B cell (primary cell): Measurements from ENCODE around the gene TMEM255B. TPM values are rescaled to one million over a fixed set of nuclear protein-coding genes. Genes with fewer than 3 reads are reported as not detected.

Source experiments
- ATAC-seq: fragments of 200-7000 bp; cut with Tn5 transposase; one replicate; pipeline ENCODE4 v1.10.0; 2021; ENCODE audit warnings: low read depth, mild to moderate bottlenecking, moderate number of reproducible peaks, moderate library complexity
- CTCF ChIA-PET: fragments of 350-600 bp; sonication (Branson Sonifier 250); formaldehyde crosslinking; loops from one replicate; lab custom pipeline; 2021; ENCODE audit warnings: antibody characterized with exemption, inconsistent platforms; lab: Charles Lee
- POLR2A ChIA-PET: fragments of 350-600 bp; sonication (Branson Sonifier 250); formaldehyde crosslinking; loops from one replicate; lab custom pipeline; 2021; ENCODE audit warnings: antibody characterized with exemption; lab: Charles Lee
- DNase-seq: peaks from one replicate; pipeline ENCODE4 v3.0.0; 2013
- H2AFZ ChIP-seq: 2 replicates; pipeline ENCODE4 v1.6.1; 2012; ENCODE audit warnings: mild to moderate bottlenecking, low read depth, low read length; ENCODE audit not compliant: insufficient read depth, poor library complexity, severe bottlenecking
- H3K27ac ChIP-seq, 2 donors: 1 replicate in 1 of 2; 2 replicates in 1 of 2; pipeline ENCODE4 v1.5.1; 2012 to 2013; ENCODE audit warnings: low read length in 2 of 2, mild to moderate bottlenecking in 2 of 2, moderate library complexity in 1 of 2
- H3K27me3 ChIP-seq, 4 experiments: fragments of 200-600 bp in 1 of 4; sonication (generic) in 1 of 4; replicated peaks in 1 of 4; 1 replicate in 2 of 4; 2 replicates in 2 of 4; pipeline versions ENCODE4 v1.6.1 to v1.7.0; 2013 to 2016; ENCODE audit warnings: low read length in 3 of 4, mild to moderate bottlenecking in 2 of 4, mixed read lengths in 1 of 4, moderate library complexity in 1 of 4; ENCODE audit not compliant: insufficient read depth in 4 of 4, control insufficient read depth in 3 of 4; ENCODE audit errors: control extremely low read depth in 1 of 4
- H3K36me3 ChIP-seq, 2 experiments: replicated peaks in 1 of 2; 1 replicate in 1 of 2; 2 replicates in 1 of 2; pipeline versions ENCODE4 v1.6.1 to v1.7.1; 2013; ENCODE audit warnings: low read length in 1 of 2; ENCODE audit not compliant: insufficient read depth in 2 of 2, control insufficient read depth in 1 of 2; ENCODE audit errors: control extremely low read depth in 1 of 2, extremely low read depth in 1 of 2
- H3K4me1 ChIP-seq, 2 donors: fragments of 200-600 bp in 1 of 2; sonication (generic) in 1 of 2; 1 replicate in 1 of 2; 2 replicates in 1 of 2; pipeline versions ENCODE4 v1.5.1 to v1.6.1; 2013 to 2017; ENCODE audit warnings: low read length in 2 of 2; ENCODE audit not compliant: control insufficient read depth in 2 of 2, insufficient read depth in 2 of 2
- H3K4me2 ChIP-seq: replicated peaks from 2 replicates; pipeline ENCODE3; 2012; ENCODE audit warnings: mild to moderate bottlenecking, low read depth, low read length; ENCODE audit not compliant: poor library complexity, severe bottlenecking
- H3K4me3 ChIP-seq, 5 experiments: fragments of 200-600 bp in 1 of 5; sonication (generic) in 1 of 5; 1 replicate in 3 of 5; 2 replicates in 2 of 5; pipeline versions ENCODE4 v1.5.1 to v1.7.0; 2011 to 2016; ENCODE audit warnings: low read length in 4 of 5, mild to moderate bottlenecking in 4 of 5, low read depth in 2 of 5, control low read depth in 1 of 5, moderate library complexity in 1 of 5; ENCODE audit not compliant: insufficient read depth in 1 of 5; ENCODE audit errors: control extremely low read depth in 1 of 5, extremely low read depth in 1 of 5
- H3K79me2 ChIP-seq: fragments of 200-600 bp; sonication (generic); one replicate; pipeline ENCODE4 v1.6.0; 2016; ENCODE audit warnings: low read length; ENCODE audit not compliant: control insufficient read depth, insufficient read depth
- H3K9ac ChIP-seq: fragments of 200-600 bp; sonication (generic); 2 replicates; pipeline ENCODE4 v1.6.1; 2017; ENCODE audit warnings: mild to moderate bottlenecking, low read length, moderate library complexity
- H3K9me3 ChIP-seq, 3 donors: one replicate each; pipeline versions ENCODE4 v1.6.1 to v1.7.1; 2013; ENCODE audit warnings: low read length in 2 of 3; ENCODE audit not compliant: control insufficient read depth in 2 of 3, insufficient read depth in 1 of 3; ENCODE audit errors: control extremely low read depth in 1 of 3
- H4K20me1 ChIP-seq: 2 replicates; pipeline ENCODE4 v1.6.0; 2012; ENCODE audit warnings: mild to moderate bottlenecking, low read length; ENCODE audit not compliant: insufficient read depth, control insufficient read depth, poor library complexity, severe bottlenecking
- H3K27ac Mint-ChIP-seq: one replicate; pipeline ENCODE4 v1.8.0; 2021; ENCODE audit warnings: mixed read lengths
- H3K27me3 Mint-ChIP-seq: one replicate; pipeline ENCODE4 v1.8.0; 2021; ENCODE audit warnings: mixed read lengths
- H3K4me1 Mint-ChIP-seq: one replicate; pipeline ENCODE4 v1.8.0; 2021; ENCODE audit warnings: mixed read lengths
- H3K4me3 Mint-ChIP-seq: one replicate; pipeline ENCODE4 v1.8.0; 2021; ENCODE audit warnings: mixed read lengths
- H3K9me3 Mint-ChIP-seq: one replicate; pipeline ENCODE4 v1.8.0; 2022; ENCODE audit warnings: mixed read lengths; ENCODE audit not compliant: insufficient read depth
- EZH2 ChIP-seq: IDR thresholded peaks from 2 replicates; pipeline ENCODE4 v1.6.1; 2012; ENCODE audit warnings: borderline replicate concordance, low read depth, mild to moderate bottlenecking, moderate library complexity, low read length; ENCODE audit not compliant: insufficient read depth, poor library complexity, severe bottlenecking
- WGBS: methylation state at CpG from one replicate; pipeline ENCODE4 v1.1.5; 2013; ENCODE audit warnings: missing lambda C conversion rate; ENCODE audit not compliant: insufficient coverage; 5-methylcytosine and 5-hydroxymethylcytosine counted together
- intact Hi-C: fragments of 100-400 bp; cut with micrococcal nuclease; formaldehyde crosslinking; loops from one replicate; pipeline ENCODE4 v1.10.0; 2022
- polyA plus RNA-seq: library from polyadenylated mRNA; depleted of rRNA; stranded (reverse); fragments of >200 nt; gene quantifications from 2 replicates; pipeline ENCODE4 v1.2.3, GENCODE V29; 2012
- total RNA-seq, 2 donors: library from RNA; stranded (reverse); fragments of 120-200 nt in 1 of 2; gene quantifications; 1 replicate in 1 of 2; 2 replicates in 1 of 2; pipeline versions ENCODE4 v1.2.3 to v1.2.4, GENCODE V29; 2013 to 2022
- TF ChIP-seq, protein P1 (sequence below): fragments of 200-600 bp; IDR thresholded peaks from one replicate; pipeline ENCODE4 v1.8.0; 2022; ENCODE audit warnings: antibody characterized with exemption, mild to moderate bottlenecking

TMEM255B gene
- total and polyA plus RNA-seq, 2 donors (not counting 1 experiment from before 2014, with no cell fraction given), result 2.1 to 8.2 TPM

DNA sequence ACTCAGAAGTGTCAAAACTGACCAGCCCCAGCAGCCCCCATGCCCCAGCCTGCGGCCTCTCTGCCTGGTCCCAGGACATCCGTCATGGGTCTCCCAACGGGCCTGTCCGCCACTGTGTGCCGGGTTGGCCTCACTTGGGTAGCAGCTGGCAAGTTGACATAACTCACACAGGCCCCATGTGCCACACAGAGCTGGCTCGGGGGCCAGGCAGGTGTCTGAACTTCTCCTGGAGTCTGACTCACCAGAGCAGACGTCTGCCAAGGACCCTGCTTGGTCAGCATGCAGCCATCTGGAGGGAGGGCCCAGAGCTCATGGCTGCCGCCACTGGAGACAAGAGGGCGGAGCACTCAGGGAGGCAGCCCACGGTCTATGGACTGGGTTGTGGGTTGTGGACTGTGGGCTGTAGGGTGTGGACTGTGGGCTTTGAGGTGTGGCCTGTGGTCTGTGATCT lies 32.0 kb upstream of the TMEM255B start:
- peak overlapping the region; percentile 57 for H3K4me2 ChIP-seq
- ATAC-seq, result no peak
- 90% methylated on average over 10 of the region's 10 CpGs for WGBS

DNA sequence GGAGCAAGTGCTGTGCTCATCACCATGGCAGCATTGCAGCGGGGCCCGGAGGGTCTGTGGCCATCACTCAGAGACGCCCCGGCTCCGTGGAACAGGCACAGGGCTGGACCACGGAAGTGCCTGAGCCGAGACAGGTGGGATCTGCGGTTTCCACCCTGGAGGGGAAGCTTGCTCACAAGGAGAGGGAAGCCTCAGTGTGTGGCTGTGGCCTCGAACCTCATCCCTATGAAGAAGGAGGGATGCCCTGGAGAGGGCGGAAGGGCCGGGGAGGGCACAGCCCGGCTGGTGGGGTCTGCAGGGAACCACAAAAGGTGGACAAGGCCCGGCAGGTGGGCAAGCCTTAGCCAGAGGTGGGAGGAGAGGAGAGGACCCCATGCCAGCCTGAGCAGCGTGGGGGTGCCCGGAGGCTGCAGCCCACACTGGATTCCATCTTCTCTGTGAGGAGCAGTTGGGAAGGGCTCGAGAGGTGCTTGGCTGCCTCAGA lies 30.4 kb upstream of the TMEM255B start:
- ATAC-seq, result no peak
- no peak overlapping the region for H3K27ac Mint-ChIP-seq

More for the DNA sequence above, 32.0 kb upstream of the TMEM255B start:
- H3K4me3 ChIP-seq, result no peak overlapping the region
- no peaks in the 10 kb centered on the region for H3K36me3 ChIP-seq
- Mint-ChIP-seq H3K4me3 (peak overlapping the region; percentile 52), H3K9me3 (no peaks in the 10 kb centered on the region), H3K27ac (peak overlapping the region; percentile 81), H3K4me1 (peaks cover 14% of the 10 kb centered on the region), H3K27me3 (peaks cover 4% of the 10 kb centered on the region)
- no peaks in the 10 kb centered on the region for H3K79me2 ChIP-seq
- H3K4me1 ChIP-seq, result peaks cover 11 to 18% of the 10 kb centered on the region in 2 donors
- H3K27me3 ChIP-seq, result peaks cover 0 to 6% (median 0%) of the 10 kb centered on the region in 4 experiments
- no peak for TF ChIP-seq EZH2
- TF ChIP-seq, protein P1, sequence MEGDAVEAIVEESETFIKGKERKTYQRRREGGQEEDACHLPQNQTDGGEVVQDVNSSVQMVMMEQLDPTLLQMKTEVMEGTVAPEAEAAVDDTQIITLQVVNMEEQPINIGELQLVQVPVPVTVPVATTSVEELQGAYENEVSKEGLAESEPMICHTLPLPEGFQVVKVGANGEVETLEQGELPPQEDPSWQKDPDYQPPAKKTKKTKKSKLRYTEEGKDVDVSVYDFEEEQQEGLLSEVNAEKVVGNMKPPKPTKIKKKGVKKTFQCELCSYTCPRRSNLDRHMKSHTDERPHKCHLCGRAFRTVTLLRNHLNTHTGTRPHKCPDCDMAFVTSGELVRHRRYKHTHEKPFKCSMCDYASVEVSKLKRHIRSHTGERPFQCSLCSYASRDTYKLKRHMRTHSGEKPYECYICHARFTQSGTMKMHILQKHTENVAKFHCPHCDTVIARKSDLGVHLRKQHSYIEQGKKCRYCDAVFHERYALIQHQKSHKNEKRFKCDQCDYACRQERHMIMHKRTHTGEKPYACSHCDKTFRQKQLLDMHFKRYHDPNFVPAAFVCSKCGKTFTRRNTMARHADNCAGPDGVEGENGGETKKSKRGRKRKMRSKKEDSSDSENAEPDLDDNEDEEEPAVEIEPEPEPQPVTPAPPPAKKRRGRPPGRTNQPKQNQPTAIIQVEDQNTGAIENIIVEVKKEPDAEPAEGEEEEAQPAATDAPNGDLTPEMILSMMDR, result no peak
- no peak overlapping the region for H2AFZ ChIP-seq
- peaks cover 0 to 32% (median 0%) of the 10 kb centered on the region in 3 donors for H3K9me3 ChIP-seq
- H4K20me1 ChIP-seq, result no peaks in the 10 kb centered on the region
- no peak for DNase-seq
- POLR2A ChIA-PET, result no interaction called here
- H3K27ac ChIP-seq, result peak overlapping the region in 1 of 2 donors; percentile 59
- CTCF ChIA-PET, result no interaction called here
- intact Hi-C loops, result no loop called here
- H3K9ac ChIP-seq, result no peak overlapping the region

More for the DNA sequence above, 30.4 kb upstream of the TMEM255B start:
- Mint-ChIP-seq H3K27me3 (peaks cover 4% of the 10 kb centered on the region), H3K4me1 (peaks cover 16% of the 10 kb centered on the region), H3K4me3 (no peak overlapping the region), H3K9me3 (no peaks in the 10 kb centered on the region)
- Histone ChIP-seq H3K27me3 (peaks cover 0 to 6% (median 0%) of the 10 kb centered on the region in 4 experiments), H3K9ac (no peak overlapping the region), H3K27ac (no peak overlapping the region), H2AFZ (no peak overlapping the region), H3K4me1 (peaks cover 16 to 27% of the 10 kb centered on the region in 2 donors), H3K4me2 (no peak overlapping the region), H3K79me2 (no peaks in the 10 kb centered on the region), H4K20me1 (no peaks in the 10 kb centered on the region), H3K9me3 (peaks cover 0 to 42% (median 0%) of the 10 kb centered on the region in 3 donors), H3K4me3 (no peak overlapping the region), H3K36me3 (no peaks in the 10 kb centered on the region)
- no peak for DNase-seq
- 95% methylated on average over 16 of the region's 16 CpGs for WGBS
- POLR2A ChIA-PET, result no interaction called here
- TF ChIP-seq EZH2, result no peak
- TF ChIP-seq, protein P1, result no peak
- CTCF ChIA-PET, result no interaction called here
- intact Hi-C loops, result no loop called here
